ENCODE data around the gene SNPH. TPM values are rescaled to one million over a fixed set of nuclear protein-coding genes. Genes with fewer than 3 reads are reported as not detected.
A peak's percentile ranks its signal among the peaks of the same experiment; 100 is the strongest.

Gene SNPH
- total and polyA plus RNA-seq, 4 donors: 0.04 to 0.50 (median 0.21) TPM

DNA sequence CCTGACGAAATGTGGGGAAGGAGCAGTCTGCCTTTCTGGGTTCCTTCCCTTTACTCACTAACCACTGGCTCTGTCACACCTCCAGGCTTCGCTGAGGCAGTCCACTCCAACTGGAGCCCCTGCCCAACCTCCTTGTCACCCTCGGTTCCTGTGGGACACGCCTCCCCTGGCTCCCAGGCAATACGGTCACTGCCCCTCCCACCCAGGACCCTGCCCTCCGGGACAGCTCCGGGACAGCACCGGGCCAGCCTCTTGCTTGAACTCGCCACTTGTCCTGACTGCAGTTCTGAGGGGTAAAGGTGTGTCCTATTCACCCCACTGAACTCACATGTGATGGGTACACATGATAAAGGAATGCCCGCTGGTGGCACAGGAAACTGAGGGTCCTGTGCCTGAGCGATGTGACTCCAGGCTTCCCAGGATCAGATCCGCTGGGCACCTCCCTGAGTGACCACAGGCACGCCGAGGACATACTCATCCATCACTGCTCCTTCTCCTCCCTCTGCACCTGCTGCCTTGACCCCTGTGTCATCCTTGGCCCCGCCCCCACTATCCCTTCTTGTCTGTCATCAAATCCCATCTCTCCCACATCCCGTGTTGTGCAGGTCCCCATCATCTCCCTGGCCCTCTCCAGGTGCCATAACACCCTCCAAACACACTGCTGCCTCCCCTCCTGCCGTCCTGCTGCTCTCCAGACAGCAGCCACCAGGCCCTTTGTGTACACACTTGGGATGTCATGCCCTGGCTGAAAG lies 55.0 kb downstream of the SNPH start:
- peaks cover 0 to 19% (median 9%) of the 10 kb centered on the region in 4 donors for H3K4me1 ChIP-seq (ENCODE audit: control insufficient read depth in 4 of 4, insufficient read depth in 4 of 4, low read length in 3 of 4)
- H3K9ac ChIP-seq (ENCODE audit: low read depth in 1 of 2, low read length in 2 of 2): no peak overlapping the region
- TF ChIP-seq, protein P1, sequence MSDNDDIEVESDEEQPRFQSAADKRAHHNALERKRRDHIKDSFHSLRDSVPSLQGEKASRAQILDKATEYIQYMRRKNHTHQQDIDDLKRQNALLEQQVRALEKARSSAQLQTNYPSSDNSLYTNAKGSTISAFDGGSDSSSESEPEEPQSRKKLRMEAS (IDR thresholded peaks at IDR 0.05): no peak
- no peak for TF ChIP-seq FOXA1 (IDR thresholded peaks at IDR 0.05)
- TF ChIP-seq RXRA (IDR thresholded peaks at IDR 0.05): no peak
- TF ChIP-seq FOXA2 (IDR thresholded peaks at IDR 0.05): no peak
- TF ChIP-seq SP1 (IDR thresholded peaks at IDR 0.05): no peak
- TF ChIP-seq JUND (IDR thresholded peaks at IDR 0.05): no peak
- TF ChIP-seq TAF1 (conservative IDR thresholded peaks at IDR 0.05): no peak
- no peaks in the 10 kb centered on the region for H3K36me3 ChIP-seq (ENCODE audit: control insufficient read depth in 4 of 4, insufficient read depth in 3 of 4, low read depth in 1 of 4, low read length in 3 of 4)
- 78% methylated on average over 17 of the region's 17 CpGs for WGBS
- no peak for DNase-seq (ENCODE audit: low spot score)
- no peak overlapping the region for H3K4me3 ChIP-seq (ENCODE audit: low read depth in 1 of 3, low read length in 3 of 3)
- H3K9me3 ChIP-seq (ENCODE audit: control insufficient read depth in 4 of 4, low read length in 3 of 4): no peaks in the 10 kb centered on the region
- no peaks in the 10 kb centered on the region for H3K27me3 ChIP-seq (ENCODE audit: control insufficient read depth in 4 of 4, insufficient read depth in 4 of 4, low read length in 3 of 4)
- no peak overlapping the region for H3K27ac ChIP-seq (ENCODE audit: low read depth in 1 of 2, low read length in 2 of 2)

DNA sequence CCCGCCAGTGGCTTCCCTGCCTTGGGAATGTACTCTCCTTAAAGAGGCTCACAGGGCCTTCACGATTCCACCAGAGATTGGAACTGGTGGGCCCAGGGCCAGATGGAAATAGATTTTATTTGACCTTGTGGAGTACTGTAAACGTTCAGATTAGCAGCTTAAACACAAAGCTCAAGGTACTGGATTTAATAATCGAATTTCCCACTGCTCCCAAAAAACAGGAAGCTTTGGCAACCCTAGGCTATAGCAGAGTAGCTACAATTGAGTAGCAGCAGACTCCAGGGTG lies 55.5 kb downstream of the SNPH start:
- H3K27me3 ChIP-seq (ENCODE audit: control insufficient read depth in 4 of 4, insufficient read depth in 4 of 4, low read length in 3 of 4): no peaks in the 10 kb centered on the region
- no peak overlapping the region for H3K4me3 ChIP-seq (ENCODE audit: low read depth in 1 of 3, low read length in 3 of 3)
- peaks cover 0 to 24% (median 14%) of the 10 kb centered on the region in 4 donors for H3K4me1 ChIP-seq (ENCODE audit: control insufficient read depth in 4 of 4, insufficient read depth in 4 of 4, low read length in 3 of 4)
- DNase-seq (ENCODE audit: low spot score): no peak
- no peaks in the 10 kb centered on the region for H3K36me3 ChIP-seq (ENCODE audit: control insufficient read depth in 4 of 4, insufficient read depth in 3 of 4, low read depth in 1 of 4, low read length in 3 of 4)
- 44% methylated on average over 4 of the region's 4 CpGs for WGBS
- H3K27ac ChIP-seq (ENCODE audit: low read depth in 1 of 2, low read length in 2 of 2): no peak overlapping the region
- no peak for TF ChIP-seq FOXA2 (IDR thresholded peaks at IDR 0.05)
- no peaks in the 10 kb centered on the region for H3K9me3 ChIP-seq (ENCODE audit: control insufficient read depth in 4 of 4, low read length in 3 of 4)
- no peak overlapping the region for H3K9ac ChIP-seq (ENCODE audit: low read depth in 1 of 2, low read length in 2 of 2)

GRCh38 chr20:1322511-1323245 lies 56.6 kb downstream of the SNPH start:
- H3K27ac ChIP-seq (ENCODE audit: low read depth in 1 of 2, low read length in 2 of 2): peak overlapping the region; percentile 50 to 66
- no peaks in the 10 kb centered on the region for H3K36me3 ChIP-seq (ENCODE audit: control insufficient read depth in 4 of 4, insufficient read depth in 3 of 4, low read depth in 1 of 4, low read length in 3 of 4)
- DNase-seq (ENCODE audit: low spot score): no peak
- H3K4me1 ChIP-seq (ENCODE audit: control insufficient read depth in 4 of 4, insufficient read depth in 4 of 4, low read length in 3 of 4): peaks cover 4 to 30% (median 21%) of the 10 kb centered on the region in 4 donors
- no peak overlapping the region for H3K9ac ChIP-seq (ENCODE audit: low read depth in 1 of 2, low read length in 2 of 2)
- H3K9me3 ChIP-seq (ENCODE audit: control insufficient read depth in 4 of 4, low read length in 3 of 4): no peaks in the 10 kb centered on the region
- TF ChIP-seq NR2F2 (IDR thresholded peaks at IDR 0.05) (peak; percentile 16), JUND (IDR thresholded peaks at IDR 0.05) (peak in 1 of 2 donors; percentile 29), GABPA (IDR thresholded peaks at IDR 0.05 in 1 of 2, conservative IDR thresholded peaks at IDR 0.05 in 1 of 2) (no peak), SP1 (IDR thresholded peaks at IDR 0.05) (peak; percentile 22)
- TF ChIP-seq, protein P1 (IDR thresholded peaks at IDR 0.05): no peak
- no peaks in the 10 kb centered on the region for H3K27me3 ChIP-seq (ENCODE audit: control insufficient read depth in 4 of 4, insufficient read depth in 4 of 4, low read length in 3 of 4)
- no peak overlapping the region for H3K4me3 ChIP-seq (ENCODE audit: low read depth in 1 of 3, low read length in 3 of 3)
- WGBS: 88% methylated on average over 11 of the region's 11 CpGs

DNA sequence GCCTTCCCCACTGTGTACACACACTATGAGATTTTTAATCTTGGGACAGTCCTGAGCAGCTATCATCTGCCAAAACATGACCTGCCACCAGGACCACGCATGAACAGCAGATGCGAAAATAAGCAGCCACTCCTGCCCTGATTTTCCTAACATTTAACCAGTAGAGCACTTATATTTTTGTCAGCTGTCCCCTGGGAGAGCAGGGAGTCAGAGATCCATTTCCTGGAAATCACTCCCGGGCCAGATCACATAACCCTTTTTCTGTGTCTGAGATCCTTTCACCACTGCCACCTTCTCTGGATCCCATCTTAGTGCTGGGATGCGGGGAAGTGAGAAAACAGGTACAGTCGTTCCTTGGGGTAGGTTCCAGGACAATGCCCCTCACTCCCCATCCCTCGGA lies 57.2 kb downstream of the SNPH start:
- no peak for DNase-seq (ENCODE audit: low spot score)
- no peak overlapping the region for H3K4me3 ChIP-seq (ENCODE audit: low read depth in 1 of 3, low read length in 3 of 3)
- peaks cover 5 to 32% (median 25%) of the 10 kb centered on the region in 4 donors for H3K4me1 ChIP-seq (ENCODE audit: control insufficient read depth in 4 of 4, insufficient read depth in 4 of 4, low read length in 3 of 4)
- peak overlapping the region in 1 of 2 donors; percentile 66 for H3K27ac ChIP-seq (ENCODE audit: low read depth in 1 of 2, low read length in 2 of 2)
- no peaks in the 10 kb centered on the region for H3K27me3 ChIP-seq (ENCODE audit: control insufficient read depth in 4 of 4, insufficient read depth in 4 of 4, low read length in 3 of 4)
- 76% methylated on average over 6 of the region's 6 CpGs for WGBS
- no peak overlapping the region for H3K9ac ChIP-seq (ENCODE audit: low read depth in 1 of 2, low read length in 2 of 2)
- TF ChIP-seq TAF1 (conservative IDR thresholded peaks at IDR 0.05): no peak
- TF ChIP-seq RXRA (IDR thresholded peaks at IDR 0.05): no peak
- no peak for TF ChIP-seq JUND (IDR thresholded peaks at IDR 0.05)
- no peak for TF ChIP-seq YY1 (IDR thresholded peaks at IDR 0.05)
- no peak for TF ChIP-seq FOXA2 (IDR thresholded peaks at IDR 0.05)
- no peak for TF ChIP-seq EGR1 (IDR thresholded peaks at IDR 0.05; ENCODE audit: low read depth in 2 of 2)
- TF ChIP-seq, protein P2, sequence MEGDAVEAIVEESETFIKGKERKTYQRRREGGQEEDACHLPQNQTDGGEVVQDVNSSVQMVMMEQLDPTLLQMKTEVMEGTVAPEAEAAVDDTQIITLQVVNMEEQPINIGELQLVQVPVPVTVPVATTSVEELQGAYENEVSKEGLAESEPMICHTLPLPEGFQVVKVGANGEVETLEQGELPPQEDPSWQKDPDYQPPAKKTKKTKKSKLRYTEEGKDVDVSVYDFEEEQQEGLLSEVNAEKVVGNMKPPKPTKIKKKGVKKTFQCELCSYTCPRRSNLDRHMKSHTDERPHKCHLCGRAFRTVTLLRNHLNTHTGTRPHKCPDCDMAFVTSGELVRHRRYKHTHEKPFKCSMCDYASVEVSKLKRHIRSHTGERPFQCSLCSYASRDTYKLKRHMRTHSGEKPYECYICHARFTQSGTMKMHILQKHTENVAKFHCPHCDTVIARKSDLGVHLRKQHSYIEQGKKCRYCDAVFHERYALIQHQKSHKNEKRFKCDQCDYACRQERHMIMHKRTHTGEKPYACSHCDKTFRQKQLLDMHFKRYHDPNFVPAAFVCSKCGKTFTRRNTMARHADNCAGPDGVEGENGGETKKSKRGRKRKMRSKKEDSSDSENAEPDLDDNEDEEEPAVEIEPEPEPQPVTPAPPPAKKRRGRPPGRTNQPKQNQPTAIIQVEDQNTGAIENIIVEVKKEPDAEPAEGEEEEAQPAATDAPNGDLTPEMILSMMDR (IDR thresholded peaks at IDR 0.05; ENCODE audit: low read depth, low read length, missing input control): no peak
- TF ChIP-seq HNF4A (conservative IDR thresholded peaks at IDR 0.05): no peak
- TF ChIP-seq, protein P3, sequence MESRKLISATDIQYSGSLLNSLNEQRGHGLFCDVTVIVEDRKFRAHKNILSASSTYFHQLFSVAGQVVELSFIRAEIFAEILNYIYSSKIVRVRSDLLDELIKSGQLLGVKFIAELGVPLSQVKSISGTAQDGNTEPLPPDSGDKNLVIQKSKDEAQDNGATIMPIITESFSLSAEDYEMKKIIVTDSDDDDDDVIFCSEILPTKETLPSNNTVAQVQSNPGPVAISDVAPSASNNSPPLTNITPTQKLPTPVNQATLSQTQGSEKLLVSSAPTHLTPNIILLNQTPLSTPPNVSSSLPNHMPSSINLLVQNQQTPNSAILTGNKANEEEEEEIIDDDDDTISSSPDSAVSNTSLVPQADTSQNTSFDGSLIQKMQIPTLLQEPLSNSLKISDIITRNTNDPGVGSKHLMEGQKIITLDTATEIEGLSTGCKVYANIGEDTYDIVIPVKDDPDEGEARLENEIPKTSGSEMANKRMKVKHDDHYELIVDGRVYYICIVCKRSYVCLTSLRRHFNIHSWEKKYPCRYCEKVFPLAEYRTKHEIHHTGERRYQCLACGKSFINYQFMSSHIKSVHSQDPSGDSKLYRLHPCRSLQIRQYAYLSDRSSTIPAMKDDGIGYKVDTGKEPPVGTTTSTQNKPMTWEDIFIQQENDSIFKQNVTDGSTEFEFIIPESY (IDR thresholded peaks at IDR 0.05): no peak
- TF ChIP-seq, protein P1 (IDR thresholded peaks at IDR 0.05): no peak
- TF ChIP-seq RAD21 (IDR thresholded peaks at IDR 0.05): no peak
- H3K9me3 ChIP-seq (ENCODE audit: control insufficient read depth in 4 of 4, low read length in 3 of 4): no peaks in the 10 kb centered on the region
- no peaks in the 10 kb centered on the region for H3K36me3 ChIP-seq (ENCODE audit: control insufficient read depth in 4 of 4, insufficient read depth in 3 of 4, low read depth in 1 of 4, low read length in 3 of 4)

Measured in liver (tissue), 9 donors.